ENCODE results near the gene TBC1D13. TPM values are rescaled to one million over a fixed set of nuclear protein-coding genes. Genes with fewer than 3 reads are reported as not detected.
"Not testable (repeated sequence)": the region's sequence is repeated elsewhere in the genome, so short reads cannot be mapped to it uniquely, and the experiment has no call there.

The TBC1D13 gene
- total RNA-seq, 6 donors from 2014 or later: 14.7 to 27.0 (median 19.2) TPM

- no peak overlapping the region for H3K4me3 ChIP-seq
- peaks cover 0 to 9% (median 0%) of the 10 kb centered on the region in 4 donors for H3K36me3 ChIP-seq
- no peak overlapping the region for H3K27ac ChIP-seq
- no peak for TF ChIP-seq POLR2A (IDR thresholded peaks at IDR 0.05)
- TF ChIP-seq EP300 (IDR thresholded peaks at IDR 0.05): no peak
- TF ChIP-seq CTCF (IDR thresholded peaks at IDR 0.05): no peak
- TF ChIP-seq POLR2AphosphoS5 (IDR thresholded peaks at IDR 0.05): no peak
- no peaks in the 10 kb centered on the region for H3K27me3 ChIP-seq
- peak in 1 of 2 donors; percentile 64 for ATAC-seq (ENCODE audit: low FRiP score in 2 of 2)
- no peaks in the 10 kb centered on the region for H3K4me1 ChIP-seq
- DNase-seq: no peak
- 85 to 95% methylated on average over 9 to 13 of the region's 13 CpGs for WGBS, 2 donors
- no peaks in the 10 kb centered on the region for H3K9me3 ChIP-seq
These were observed 58.3 kb downstream of the TBC1D13 start for GRCh38 chr9:128845186-128845931.

GRCh38 chr9:128846680-128847030 is 59.6 kb downstream of the TBC1D13 start:
- Histone ChIP-seq H3K27ac (no peak overlapping the region), H3K9me3 (peaks cover 0 to 3% (median 0%) of the 10 kb centered on the region in 4 donors), H3K36me3 (peaks cover 0 to 9% (median 0%) of the 10 kb centered on the region in 4 donors), H3K4me1 (no peaks in the 10 kb centered on the region), H3K27me3 (no peaks in the 10 kb centered on the region), H3K4me3 (no peak overlapping the region)
- 89 to 92% methylated on average over 3 of the region's 3 CpGs for WGBS, 2 donors
- no peak for DNase-seq
- TF ChIP-seq POLR2AphosphoS5 (IDR thresholded peaks at IDR 0.05): no peak
- TF ChIP-seq CTCF (IDR thresholded peaks at IDR 0.05): no peak
- no peak for TF ChIP-seq POLR2A (IDR thresholded peaks at IDR 0.05)
- no peak for TF ChIP-seq EP300 (IDR thresholded peaks at IDR 0.05)
- no peak for ATAC-seq (ENCODE audit: low FRiP score in 2 of 2)

GRCh38 chr9:128847803-128848202 is 60.8 kb downstream of the TBC1D13 start:
- WGBS, 2 donors: 95 to 100% methylated on average over 1 of the region's 1 CpG
- Histone ChIP-seq H3K9me3 (peaks cover 0 to 3% (median 0%) of the 10 kb centered on the region in 4 donors), H3K4me3 (no peak overlapping the region), H3K27me3 (no peaks in the 10 kb centered on the region), H3K36me3 (no peaks in the 10 kb centered on the region), H3K27ac (no peak overlapping the region), H3K4me1 (no peaks in the 10 kb centered on the region)
- TF ChIP-seq CTCF (IDR thresholded peaks at IDR 0.05): no peak
- TF ChIP-seq POLR2A (IDR thresholded peaks at IDR 0.05): no peak
- TF ChIP-seq EP300 (IDR thresholded peaks at IDR 0.05): no peak
- no peak for TF ChIP-seq POLR2AphosphoS5 (IDR thresholded peaks at IDR 0.05)
- DNase-seq (no peak), ATAC-seq (ENCODE audit: low FRiP score in 2 of 2) (no peak)

- 89 to 96% methylated on average over 10 of the region's 10 CpGs for WGBS, 2 donors
- not testable (repeated sequence) for H3K4me3 ChIP-seq; H3K9me3 ChIP-seq; H3K36me3 ChIP-seq; DNase-seq; H3K27me3 ChIP-seq; H3K27ac ChIP-seq; ATAC-seq (ENCODE audit: low FRiP score in 2 of 2); H3K4me1 ChIP-seq
These were observed 64.0 kb downstream of the TBC1D13 start for GRCh38 chr9:128851024-128851423.

GRCh38 chr9:128851779-128852600 is 64.9 kb downstream of the TBC1D13 start:
- H3K9me3 ChIP-seq; H3K27ac ChIP-seq; H3K4me3 ChIP-seq; ATAC-seq (ENCODE audit: low FRiP score in 2 of 2); H3K27me3 ChIP-seq; H3K36me3 ChIP-seq; H3K4me1 ChIP-seq: not testable (repeated sequence)
- DNase-seq: peak in 1 of 2 donors; percentile 45
- TF ChIP-seq CTCF (IDR thresholded peaks at IDR 0.05): peak; percentile 0 to 67 (median 58)
- 74 to 80% methylated on average over 10 of the region's 10 CpGs for WGBS, 2 donors

GRCh38 chr9:128852646-128853045 is 65.6 kb downstream of the TBC1D13 start:
- not testable (repeated sequence) for H3K4me3 ChIP-seq; H3K27ac ChIP-seq; ATAC-seq (ENCODE audit: low FRiP score in 2 of 2); DNase-seq; H3K27me3 ChIP-seq; H3K36me3 ChIP-seq; H3K4me1 ChIP-seq; H3K9me3 ChIP-seq
- 66 to 89% methylated on average over 2 of the region's 2 CpGs for WGBS, 2 donors

- not testable (repeated sequence) for ATAC-seq (ENCODE audit: low FRiP score in 2 of 2); H3K27me3 ChIP-seq; H3K4me1 ChIP-seq; H3K27ac ChIP-seq; DNase-seq; H3K4me3 ChIP-seq; H3K36me3 ChIP-seq; H3K9me3 ChIP-seq
- 95 to 99% methylated on average over 5 to 6 of the region's 6 CpGs for WGBS, 2 donors
These were observed 67.4 kb downstream of the TBC1D13 start for GRCh38 chr9:128854454-128854853.

- H3K27ac ChIP-seq; H3K27me3 ChIP-seq; ATAC-seq (ENCODE audit: low FRiP score in 2 of 2); H3K4me3 ChIP-seq; H3K9me3 ChIP-seq; H3K36me3 ChIP-seq; DNase-seq: not testable (repeated sequence)
- WGBS, 2 donors: 92 to 98% methylated on average over 7 of the region's 7 CpGs
- peaks cover 0 to 29% (median 13%) of the 10 kb centered on the region in 4 donors for H3K4me1 ChIP-seq
These were observed 71.4 kb downstream of the TBC1D13 start for GRCh38 chr9:128858476-128858875.

Data from upper lobe of left lung (tissue), 6 donors.